Natural killer cell treated with Interleukin-12 subunit alpha and Interleukin-12 subunit beta and Interleukin-15 and Interleukin-18, amount 100 ng/mL, for 72 hours (primary cell): ENCODE measurements around the gene ZSCAN5A. TPM values are rescaled to one million over a fixed set of nuclear protein-coding genes. Genes with fewer than 3 reads are reported as not detected.
"Not testable (repeated sequence)": the region's sequence is repeated elsewhere in the genome, so short reads cannot be mapped to it uniquely, and the experiment has no call there.

ENCODE experiments used
- ATAC-seq, 2 donors: fragments of 150-1000 bp; cut with Tn5 transposase in 1 of 2; sonication (Bioruptor Pico), chemical (Tn5 transposase) in 1 of 2; 2 replicates each; pipeline ENCODE4 v1.10.0; 2021
- DNase-seq: peaks from one replicate; pipeline ENCODE4 v3.0.0; 2022; ENCODE audit warnings: low spot score
- H3K27ac Mint-ChIP-seq, 2 donors: 1 replicate in 1 of 2; 2 replicates in 1 of 2; pipeline ENCODE4 v1.8.0; 2022; ENCODE audit warnings: mixed read lengths in 2 of 2, mild to moderate bottlenecking in 1 of 2, moderate library complexity in 1 of 2
- H3K27me3 Mint-ChIP-seq, 2 donors: 1 replicate in 1 of 2; 2 replicates in 1 of 2; pipeline ENCODE4 v1.8.0; 2022; ENCODE audit warnings: mixed read lengths in 2 of 2
- H3K36me3 Mint-ChIP-seq: one replicate; pipeline ENCODE4 v1.8.0; 2022; ENCODE audit warnings: mixed read lengths
- H3K4me1 Mint-ChIP-seq, 2 donors: 1 replicate in 1 of 2; 2 replicates in 1 of 2; pipeline ENCODE4 v1.8.0; 2022; ENCODE audit warnings: low read depth in 2 of 2, mixed read lengths in 2 of 2, mild to moderate bottlenecking in 1 of 2
- H3K4me3 Mint-ChIP-seq: one replicate; pipeline ENCODE4 v1.8.0; 2022; ENCODE audit warnings: mixed read lengths
- H3K9me3 Mint-ChIP-seq: 2 replicates; pipeline ENCODE4 v1.8.0; 2022; ENCODE audit warnings: mixed read lengths
- total RNA-seq, 2 donors: library from RNA; stranded (reverse); gene quantifications; one replicate each; pipeline ENCODE4 v1.2.3, GENCODE V29; 2022

The ZSCAN5A gene, protein sequence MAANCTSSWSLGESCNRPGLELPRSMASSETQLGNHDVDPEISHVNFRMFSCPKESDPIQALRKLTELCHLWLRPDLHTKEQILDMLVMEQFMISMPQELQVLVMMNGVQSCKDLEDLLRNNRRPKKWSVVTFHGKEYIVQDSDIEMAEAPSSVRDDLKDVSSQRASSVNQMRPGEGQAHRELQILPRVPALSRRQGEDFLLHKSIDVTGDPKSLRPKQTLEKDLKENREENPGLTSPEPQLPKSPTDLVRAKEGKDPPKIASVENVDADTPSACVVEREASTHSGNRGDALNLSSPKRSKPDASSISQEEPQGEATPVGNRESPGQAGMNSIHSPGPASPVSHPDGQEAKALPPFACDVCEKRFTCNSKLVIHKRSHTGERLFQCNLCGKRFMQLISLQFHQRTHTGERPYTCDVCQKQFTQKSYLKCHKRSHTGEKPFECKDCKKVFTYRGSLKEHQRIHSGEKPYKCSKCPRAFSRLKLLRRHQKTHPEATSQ
- 10 to 100 TPM in 1 of 2 donors, 1 to 10 TPM in 1; 9.9 to 16.8 TPM for total RNA-seq

GRCh38 chr19:56314381-56315076 lies at the start of gene ZSCAN5A:
Gene ZSCAN5A (minus strand): TSS chr19:56314839. CDS start chr19:56225046, 89,793 bp downstream.
- ATAC-seq = peak; percentile 89 to 92
- no peaks in the 10 kb centered on the region for H3K27me3 Mint-ChIP-seq
- peak within 1 kb of the TSS; percentile 89 for H3K4me3 Mint-ChIP-seq
- no peaks in the 10 kb centered on the region for H3K36me3 Mint-ChIP-seq
- DNase-seq = peak; percentile 97
- H3K27ac Mint-ChIP-seq = peak within 1 kb of the TSS; percentile 97
- H3K4me1 Mint-ChIP-seq = peaks cover 16 to 19% of the 10 kb centered on the region in 2 donors
- H3K9me3 Mint-ChIP-seq = peaks cover 2% of the 10 kb centered on the region

- Mint-ChIP-seq H3K4me3 (no peak overlapping the region), H3K4me1 (no peaks in the 10 kb centered on the region), H3K27ac (no peak overlapping the region), H3K36me3 (peaks cover 43% of the 10 kb centered on the region), H3K9me3 (peaks cover 29% of the 10 kb centered on the region), H3K27me3 (peaks cover 0 to 10% of the 10 kb centered on the region in 2 donors)
- no peak for ATAC-seq
- DNase-seq = no peak
These were observed 46.2 kb upstream of the ZSCAN5A start for GRCh38 chr19:56360841-56361240.

DNA sequence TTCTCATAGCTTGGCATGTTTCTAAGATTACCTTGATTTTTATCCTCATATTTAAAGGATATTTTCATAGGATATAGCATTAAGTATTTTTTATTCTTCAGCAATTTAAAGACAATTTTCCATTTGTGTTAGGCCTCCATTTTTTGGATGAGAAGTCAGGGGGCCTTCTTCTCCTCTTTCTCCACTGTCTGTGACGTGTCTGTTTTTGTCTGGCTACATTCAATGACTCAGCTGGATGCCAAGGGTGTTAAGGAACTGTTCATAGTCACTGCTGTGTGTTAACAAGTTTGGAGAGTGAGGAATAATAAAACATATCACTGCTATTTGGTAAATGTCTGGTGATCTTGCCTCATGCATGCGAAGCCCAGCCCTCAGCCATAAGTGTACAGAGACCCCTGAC lies 42.3 kb upstream of the ZSCAN5A start:
- no peak overlapping the region for H3K27ac Mint-ChIP-seq
- peaks cover 31% of the 10 kb centered on the region for H3K36me3 Mint-ChIP-seq
- ATAC-seq = no peak
- peaks cover 19% of the 10 kb centered on the region for H3K9me3 Mint-ChIP-seq
- no peak overlapping the region for H3K4me3 Mint-ChIP-seq
- no peaks in the 10 kb centered on the region for H3K4me1 Mint-ChIP-seq
- DNase-seq = no peak
- peaks cover 8 to 10% of the 10 kb centered on the region in 2 donors for H3K27me3 Mint-ChIP-seq

- H3K27me3 Mint-ChIP-seq = peaks cover 8 to 10% of the 10 kb centered on the region in 2 donors
- no peak for DNase-seq
- no peak overlapping the region for H3K4me3 Mint-ChIP-seq
- no peaks in the 10 kb centered on the region for H3K4me1 Mint-ChIP-seq
- no peak for ATAC-seq
- H3K27ac Mint-ChIP-seq = no peak overlapping the region
- peaks cover 16% of the 10 kb centered on the region for H3K9me3 Mint-ChIP-seq
- H3K36me3 Mint-ChIP-seq = peaks cover 22% of the 10 kb centered on the region
These were observed 40.9 kb upstream of the ZSCAN5A start for GRCh38 chr19:56355517-56355916.

- Mint-ChIP-seq H3K27me3 (peaks cover 5 to 8% of the 10 kb centered on the region in 2 donors), H3K9me3 (no peaks in the 10 kb centered on the region), H3K27ac (no peak overlapping the region), H3K4me1 (no peaks in the 10 kb centered on the region), H3K36me3 (no peaks in the 10 kb centered on the region), H3K4me3 (no peak overlapping the region)
- DNase-seq = no peak
- no peak for ATAC-seq
These were observed 36.6 kb upstream of the ZSCAN5A start for GRCh38 chr19:56351208-56351607.

GRCh38 chr19:56350416-56351045 lies 35.9 kb upstream of the ZSCAN5A start:
- DNase-seq = no peak
- H3K27me3 Mint-ChIP-seq = peaks cover 3 to 8% of the 10 kb centered on the region in 2 donors
- no peak for ATAC-seq
- H3K27ac Mint-ChIP-seq = no peak overlapping the region
- H3K36me3 Mint-ChIP-seq = no peaks in the 10 kb centered on the region
- no peak overlapping the region for H3K4me3 Mint-ChIP-seq
- H3K9me3 Mint-ChIP-seq = no peaks in the 10 kb centered on the region
- no peaks in the 10 kb centered on the region for H3K4me1 Mint-ChIP-seq

- Mint-ChIP-seq H3K36me3 (no peaks in the 10 kb centered on the region), H3K9me3 (no peaks in the 10 kb centered on the region), H3K4me3 (no peak overlapping the region), H3K27me3 (peaks cover 0 to 3% of the 10 kb centered on the region in 2 donors), H3K4me1 (no peaks in the 10 kb centered on the region), H3K27ac (no peak overlapping the region)
- DNase-seq (no peak), ATAC-seq (no peak)
These were observed 33.7 kb upstream of the ZSCAN5A start for GRCh38 chr19:56348289-56348877.

DNA sequence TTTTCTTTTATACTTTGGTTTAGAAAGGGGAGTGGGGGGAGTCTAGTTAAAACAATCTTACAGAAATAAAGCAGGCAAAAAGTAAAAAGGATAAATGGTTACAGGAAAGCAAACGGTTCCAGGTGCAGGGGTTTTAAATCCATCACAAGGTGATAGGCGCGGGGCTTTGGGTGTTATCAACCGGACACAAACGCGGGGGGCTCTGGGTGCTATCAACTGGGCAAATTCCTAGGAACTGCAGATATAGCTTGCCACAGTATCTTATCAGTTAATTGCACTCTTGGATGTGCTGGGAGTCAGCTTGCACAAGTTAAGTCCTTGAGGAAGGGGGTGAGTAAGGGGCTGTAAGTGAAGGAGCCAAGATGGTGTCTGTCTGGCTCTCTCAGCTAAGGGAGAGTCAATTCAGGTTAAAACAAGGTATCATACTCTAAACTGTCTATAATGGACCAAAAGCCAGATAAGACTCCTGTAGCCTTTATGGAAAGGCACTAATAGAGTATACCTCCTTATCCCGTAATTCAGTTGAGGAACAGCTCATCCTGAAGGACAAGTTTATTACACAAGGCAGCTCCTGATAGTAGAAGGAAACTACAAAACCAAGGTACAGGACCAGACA lies 32.6 kb upstream of the ZSCAN5A start:
- Mint-ChIP-seq H3K4me3 (no peak overlapping the region), H3K4me1 (no peaks in the 10 kb centered on the region), H3K27ac (no peak overlapping the region), H3K36me3 (no peaks in the 10 kb centered on the region), H3K27me3 (peaks cover 10% of the 10 kb centered on the region in 2 donors), H3K9me3 (no peaks in the 10 kb centered on the region)
- ATAC-seq (no peak), DNase-seq (no peak)

GRCh38 chr19:56341948-56342347 lies 27.3 kb upstream of the ZSCAN5A start:
- Mint-ChIP-seq H3K9me3 (no peaks in the 10 kb centered on the region), H3K27ac (no peak overlapping the region), H3K4me1 (no peaks in the 10 kb centered on the region), H3K36me3 (no peaks in the 10 kb centered on the region), H3K27me3 (peaks cover 13 to 18% of the 10 kb centered on the region in 2 donors), H3K4me3 (no peak overlapping the region)
- DNase-seq = no peak
- ATAC-seq = no peak

DNA sequence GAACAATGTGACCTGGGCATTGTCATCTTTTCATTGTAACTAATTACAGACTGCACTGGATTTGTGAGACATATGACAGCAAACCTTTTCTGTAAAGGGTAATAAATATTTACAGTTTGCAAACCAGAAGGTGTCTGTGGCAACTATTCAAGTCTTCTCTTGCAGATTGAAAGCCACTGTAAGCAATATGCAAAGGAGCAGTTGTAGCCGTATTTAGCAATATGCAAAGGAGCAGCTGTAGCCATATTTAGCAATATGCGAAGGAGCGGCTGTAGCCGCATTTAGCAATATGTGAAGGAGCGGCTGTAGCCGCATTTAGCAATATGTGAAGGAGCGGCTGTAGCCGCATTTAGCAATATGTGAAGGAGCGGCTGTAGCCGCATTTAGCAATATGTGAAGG lies 24.4 kb upstream of the ZSCAN5A start:
- not testable (repeated sequence) for H3K9me3 Mint-ChIP-seq, H3K27ac Mint-ChIP-seq, H3K36me3 Mint-ChIP-seq, H3K4me1 Mint-ChIP-seq, DNase-seq, H3K4me3 Mint-ChIP-seq, ATAC-seq
- peaks cover 13 to 18% of the 10 kb centered on the region in 2 donors for H3K27me3 Mint-ChIP-seq

- not testable (repeated sequence) for H3K4me3 Mint-ChIP-seq, H3K9me3 Mint-ChIP-seq, H3K4me1 Mint-ChIP-seq, H3K27ac Mint-ChIP-seq, ATAC-seq, DNase-seq, H3K36me3 Mint-ChIP-seq
- peaks cover 10 to 21% of the 10 kb centered on the region in 2 donors for H3K27me3 Mint-ChIP-seq
These were observed 22.4 kb upstream of the ZSCAN5A start for GRCh38 chr19:56337077-56337476.

- not testable (repeated sequence) for H3K4me1 Mint-ChIP-seq, H3K36me3 Mint-ChIP-seq, H3K4me3 Mint-ChIP-seq, H3K27ac Mint-ChIP-seq, DNase-seq, ATAC-seq, H3K9me3 Mint-ChIP-seq
- H3K27me3 Mint-ChIP-seq = peaks cover 10 to 17% of the 10 kb centered on the region in 2 donors
These were observed 20.7 kb upstream of the ZSCAN5A start for GRCh38 chr19:56335371-56335770.

GRCh38 chr19:56333506-56333905 lies 18.9 kb upstream of the ZSCAN5A start:
- H3K4me1 Mint-ChIP-seq = no peaks in the 10 kb centered on the region
- ATAC-seq = peak; percentile 52 to 62
- H3K27ac Mint-ChIP-seq = no peak overlapping the region
- H3K27me3 Mint-ChIP-seq = peaks cover 10 to 17% of the 10 kb centered on the region in 2 donors
- no peak overlapping the region for H3K4me3 Mint-ChIP-seq
- no peaks in the 10 kb centered on the region for H3K36me3 Mint-ChIP-seq
- H3K9me3 Mint-ChIP-seq = no peaks in the 10 kb centered on the region
- peak; percentile 65 for DNase-seq
